Lung (tissue), 12 donors: ENCODE measurements around the gene ME1. TPM values are rescaled to one million over a fixed set of nuclear protein-coding genes. Genes with fewer than 3 reads are reported as not detected.

Experiments
- ATAC-seq: fragments of 200-7000 bp; cut with Tn5 transposase; one replicate; pipeline ENCODE4 v1.9.1; 2020; ENCODE audit warnings: moderate number of reproducible peaks; ENCODE audit not compliant: insufficient read depth, low FRiP score
- DNase-seq, 3 donors: peaks; one replicate each; pipeline ENCODE4 v3.0.0-alpha.2; 2013 to 2017
- H3K27ac ChIP-seq, 2 donors: one replicate each; pipeline ENCODE4 v1.5.1; 2013; ENCODE audit warnings: mild to moderate bottlenecking in 2 of 2, moderate library complexity in 2 of 2, control low read depth in 1 of 2, inconsistent platforms in 1 of 2, low read depth in 1 of 2, low read length in 1 of 2
- H3K27me3 ChIP-seq, 3 donors: one replicate each; pipeline ENCODE4 v1.5.1; 2013; ENCODE audit warnings: low read length in 2 of 3; ENCODE audit not compliant: control insufficient read depth in 3 of 3, insufficient read depth in 3 of 3
- H3K36me3 ChIP-seq, 4 donors: one replicate each; pipeline ENCODE4 v1.5.1; 2013; ENCODE audit warnings: low read length in 4 of 4, mild to moderate bottlenecking in 1 of 4, moderate library complexity in 1 of 4; ENCODE audit not compliant: control insufficient read depth in 4 of 4, insufficient read depth in 4 of 4
- H3K4me1 ChIP-seq, 5 donors: one replicate each; pipeline ENCODE4 v1.5.1; 2013; ENCODE audit warnings: low read length in 5 of 5, mild to moderate bottlenecking in 2 of 5, moderate library complexity in 1 of 5; ENCODE audit not compliant: control insufficient read depth in 5 of 5, insufficient read depth in 5 of 5
- H3K4me3 ChIP-seq: one replicate; pipeline ENCODE4 v1.5.1; 2013; ENCODE audit warnings: mild to moderate bottlenecking, control low read depth, moderate library complexity
- H3K9ac ChIP-seq, 2 donors: one replicate each; pipeline ENCODE4 v1.5.1; 2013; ENCODE audit warnings: low read length in 2 of 2, control low read depth in 1 of 2; ENCODE audit not compliant: insufficient read depth in 1 of 2
- H3K9me3 ChIP-seq, 4 donors: one replicate each; pipeline ENCODE4 v1.5.1; 2013; ENCODE audit warnings: low read length in 3 of 4, mild to moderate bottlenecking in 1 of 4, moderate library complexity in 1 of 4; ENCODE audit not compliant: control insufficient read depth in 4 of 4, insufficient read depth in 3 of 4
- CTCF ChIP-seq: IDR thresholded peaks from 2 replicates; pipeline ENCODE4 v1.5.1; 2012; ENCODE audit warnings: mild to moderate bottlenecking; ENCODE audit errors: control extremely low read depth, extremely low read depth
- WGBS, 2 donors: extraction: QIAGEN DNeasy Blood & Tissue Kit; methylation state at CpG; one replicate each; pipeline ENCODE4 v1.1.7; 2013; 5-methylcytosine and 5-hydroxymethylcytosine counted together
- polyA plus RNA-seq, 2 donors: library from polyadenylated mRNA; stranded (reverse); fragments of 200-250 nt; gene quantifications; one replicate each; pipeline ENCODE4 v1.2.1, GENCODE V29; 2013
- total RNA-seq, 2 donors: library from RNA; depleted of rRNA in 1 of 2; stranded (reverse); fragments of >200 nt in 1 of 2; gene quantifications; one replicate each; pipeline ENCODE4 v1.2.1, GENCODE V29; 2014 to 2021
- donor health status: control.
- donor health status: control.
- donor health status: Bipolar disorder and iron deficiency.
- donor health status: healthy.
- donor health status: DM: yes; HTN: yes; CAD: no.

The ME1 gene
- total and polyA plus RNA-seq, 4 donors = 4.9 to 17.5 (median 10.8) TPM

DNA sequence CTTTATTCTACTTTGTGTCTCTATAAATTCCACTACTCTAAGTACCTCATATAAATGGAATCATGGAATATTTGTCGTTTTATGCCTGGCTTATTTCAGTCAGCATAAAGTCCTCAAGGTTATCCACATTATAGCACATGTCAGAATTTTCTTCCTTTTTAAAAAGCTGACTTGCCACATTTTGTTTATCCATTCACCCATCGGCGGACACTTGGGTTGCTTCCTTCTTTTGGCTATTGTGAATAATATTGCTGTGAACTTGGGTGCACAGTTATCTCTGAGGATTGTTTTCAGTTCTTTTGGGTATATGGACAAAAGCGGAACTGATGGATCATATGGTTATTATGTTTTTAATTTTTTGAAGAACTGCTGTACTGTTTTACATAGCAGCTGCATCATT lies 39.1 kb upstream of the ME1 start:
- Histone ChIP-seq H3K36me3 (no peaks in the 10 kb centered on the region), H3K4me3 (no peak overlapping the region), H3K9me3 (no peaks in the 10 kb centered on the region), H3K27me3 (no peaks in the 10 kb centered on the region), H3K27ac (no peak overlapping the region), H3K4me1 (no peaks in the 10 kb centered on the region), H3K9ac (no peak overlapping the region)
- DNase-seq (no peak), ATAC-seq (no peak)
- no peak for TF ChIP-seq CTCF
- 74 to 76% methylated on average over 4 of the region's 4 CpGs for WGBS, 2 donors

DNA sequence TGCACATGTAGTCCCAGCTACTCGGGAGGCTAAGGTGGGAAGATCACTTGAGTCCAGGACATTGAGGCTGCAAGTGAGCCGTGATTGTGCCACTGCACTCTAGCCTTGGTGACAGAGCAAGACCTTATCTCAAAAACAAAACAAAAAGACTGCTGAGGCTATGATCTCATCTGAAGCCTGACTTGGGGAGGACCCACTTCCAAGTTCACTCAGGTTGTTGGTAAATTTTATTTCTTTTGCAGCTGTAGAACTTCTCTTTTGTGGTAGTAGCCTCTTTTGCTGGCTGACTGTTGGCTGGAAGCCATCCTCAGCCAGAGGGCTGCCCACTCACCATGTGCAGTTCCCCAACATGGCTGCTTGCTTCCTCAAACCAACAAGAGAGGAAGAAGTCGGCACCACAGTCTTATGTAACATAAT lies 36.8 kb upstream of the ME1 start:
- no peak for TF ChIP-seq CTCF
- 41 to 59% methylated on average over 3 of the region's 3 CpGs for WGBS, 2 donors
- Histone ChIP-seq H3K9ac (no peak overlapping the region), H3K9me3 (no peaks in the 10 kb centered on the region), H3K4me1 (no peaks in the 10 kb centered on the region), H3K27ac (peak overlapping the region in 1 of 2 donors; percentile 3), H3K36me3 (no peaks in the 10 kb centered on the region), H3K4me3 (no peak overlapping the region), H3K27me3 (no peaks in the 10 kb centered on the region)
- DNase-seq (no peak), ATAC-seq (no peak)

DNA sequence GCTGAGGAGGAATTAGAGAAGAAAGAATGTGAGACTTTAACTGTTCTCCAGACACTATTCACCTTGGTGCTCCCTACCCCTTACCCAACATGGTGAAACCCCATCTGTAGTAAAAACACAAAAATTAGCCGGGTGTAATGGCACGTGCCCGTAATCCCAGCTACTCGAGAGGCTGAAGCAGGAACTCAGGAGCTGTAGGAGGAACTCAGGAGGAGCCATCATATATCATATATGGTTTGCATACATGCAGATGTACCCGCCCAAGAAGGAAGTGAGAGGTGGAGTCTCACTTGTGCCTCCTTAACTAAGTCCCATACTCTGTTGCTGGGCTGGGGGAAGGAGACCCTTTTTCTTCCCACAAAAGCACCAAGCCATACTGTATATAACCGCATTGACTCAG lies 35.5 kb upstream of the ME1 start:
- Histone ChIP-seq H3K36me3 (no peaks in the 10 kb centered on the region), H3K27me3 (no peaks in the 10 kb centered on the region), H3K9me3 (no peaks in the 10 kb centered on the region), H3K9ac (no peak overlapping the region), H3K4me1 (no peaks in the 10 kb centered on the region), H3K27ac (no peak overlapping the region), H3K4me3 (no peak overlapping the region)
- 84 to 85% methylated on average over 6 of the region's 6 CpGs for WGBS, 2 donors
- no peak for TF ChIP-seq CTCF
- ATAC-seq (no peak), DNase-seq (no peak)

- H3K4me3 ChIP-seq = no peak overlapping the region
- H3K4me1 ChIP-seq = no peaks in the 10 kb centered on the region
- 97 to 98% methylated on average over 5 of the region's 5 CpGs for WGBS, 2 donors
- H3K27ac ChIP-seq = no peak overlapping the region
- DNase-seq (no peak), ATAC-seq (no peak)
- no peak for TF ChIP-seq CTCF
- no peaks in the 10 kb centered on the region for H3K27me3 ChIP-seq
- H3K9me3 ChIP-seq = no peaks in the 10 kb centered on the region
- H3K9ac ChIP-seq = no peak overlapping the region
- no peaks in the 10 kb centered on the region for H3K36me3 ChIP-seq
These were observed 33.7 kb upstream of the ME1 start for GRCh38 chr6:83464381-83465140.
